Mucosa of descending colon (tissue), 3 donors: ENCODE measurements around the gene AFAP1. TPM values are rescaled to one million over a fixed set of nuclear protein-coding genes. Genes with fewer than 3 reads are reported as not detected.
A peak's percentile ranks its signal among the peaks of the same experiment; 100 is the strongest.

Experiments
- ATAC-seq: fragments of 200-7000 bp; cut with Tn5 transposase; one replicate; pipeline ENCODE4 v1.9.1; 2020; ENCODE audit warnings: mild to moderate bottlenecking, moderate library complexity
- DNase-seq, 3 donors: peaks; one replicate each; pipeline ENCODE4 v3.0.0-alpha.2; 2020
- H3K36me3 ChIP-seq: fragments of 200-600 bp; one replicate; pipeline ENCODE4 v1.8.0; 2021; ENCODE audit warnings: low read depth, mild to moderate bottlenecking
- H3K4me1 ChIP-seq: fragments of 200-600 bp; one replicate; pipeline ENCODE4 v1.8.0; 2021; ENCODE audit warnings: low read depth, mild to moderate bottlenecking
- H3K4me3 ChIP-seq: fragments of 200-600 bp; one replicate; pipeline ENCODE4 v1.8.0; 2021; ENCODE audit warnings: mild to moderate bottlenecking
- H3K9me3 ChIP-seq: fragments of 200-600 bp; one replicate; pipeline ENCODE4 v1.8.0; 2021; ENCODE audit warnings: mild to moderate bottlenecking
- intact Hi-C, 2 donors: fragments of 100-400 bp; cut with DNase I in 1 of 2; cut with micrococcal nuclease in 1 of 2; formaldehyde crosslinking; loops; one replicate each; pipeline versions ENCODE4 v1.11.0 to v1.11.1; 2022; cut with DNase I, micrococcal nuclease
- total RNA-seq, 3 donors: library from RNA; stranded (reverse); fragmentation: NEBNext Ultra II Directional in 2 of 3; extraction: Animal tissue kit (Norgen Biotek cat#: 25700) in 2 of 3; gene quantifications; one replicate each; pipeline versions ENCODE4 v1.2.1 to v1.2.4, GENCODE V29; 2021 to 2023
- TF ChIP-seq, protein P1 (sequence below): fragments of 200-600 bp; IDR thresholded peaks from one replicate; pipeline ENCODE4 v1.8.0; 2022; ENCODE audit warnings: antibody characterized with exemption, mild to moderate bottlenecking
- donor health status: DM: no; HTN: no; CAD: no; lungs with moderate emphysema.
- donor health status: DM: no; HTN: no; CAD: no.
- donor health status: DM: no; HTN: yes; CAD: no.

Gene AFAP1
- total RNA-seq, 3 donors from 2014 or later = 31.4 to 59.1 (median 37.1) TPM

GRCh38 chr4:7819446-7819845 lies 120.2 kb downstream of the AFAP1 start:
- no peaks in the 10 kb centered on the region for H3K36me3 ChIP-seq

GRCh38 chr4:7818399-7818911 lies 121.2 kb downstream of the AFAP1 start:
- ATAC-seq (peak; percentile 67), DNase-seq (no peak)
- H3K9me3 ChIP-seq = no peaks in the 10 kb centered on the region
- TF ChIP-seq, protein P1, sequence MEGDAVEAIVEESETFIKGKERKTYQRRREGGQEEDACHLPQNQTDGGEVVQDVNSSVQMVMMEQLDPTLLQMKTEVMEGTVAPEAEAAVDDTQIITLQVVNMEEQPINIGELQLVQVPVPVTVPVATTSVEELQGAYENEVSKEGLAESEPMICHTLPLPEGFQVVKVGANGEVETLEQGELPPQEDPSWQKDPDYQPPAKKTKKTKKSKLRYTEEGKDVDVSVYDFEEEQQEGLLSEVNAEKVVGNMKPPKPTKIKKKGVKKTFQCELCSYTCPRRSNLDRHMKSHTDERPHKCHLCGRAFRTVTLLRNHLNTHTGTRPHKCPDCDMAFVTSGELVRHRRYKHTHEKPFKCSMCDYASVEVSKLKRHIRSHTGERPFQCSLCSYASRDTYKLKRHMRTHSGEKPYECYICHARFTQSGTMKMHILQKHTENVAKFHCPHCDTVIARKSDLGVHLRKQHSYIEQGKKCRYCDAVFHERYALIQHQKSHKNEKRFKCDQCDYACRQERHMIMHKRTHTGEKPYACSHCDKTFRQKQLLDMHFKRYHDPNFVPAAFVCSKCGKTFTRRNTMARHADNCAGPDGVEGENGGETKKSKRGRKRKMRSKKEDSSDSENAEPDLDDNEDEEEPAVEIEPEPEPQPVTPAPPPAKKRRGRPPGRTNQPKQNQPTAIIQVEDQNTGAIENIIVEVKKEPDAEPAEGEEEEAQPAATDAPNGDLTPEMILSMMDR = no peak
- H3K36me3 ChIP-seq = no peaks in the 10 kb centered on the region
- H3K4me3 ChIP-seq = no peak overlapping the region
- intact Hi-C loops = no loop called here
- H3K4me1 ChIP-seq = peaks cover 5% of the 10 kb centered on the region

More at GRCh38 chr4:7819446-7819845, 120.2 kb downstream of the AFAP1 start:
- no peak for DNase-seq
- Histone ChIP-seq H3K9me3 (no peaks in the 10 kb centered on the region), H3K4me3 (no peak overlapping the region), H3K4me1 (peaks cover 9% of the 10 kb centered on the region)
- ATAC-seq = no peak
- TF ChIP-seq, protein P1 = no peak
- intact Hi-C loops = no loop called here

GRCh38 chr4:7817877-7818398 lies 121.7 kb downstream of the AFAP1 start:
- TF ChIP-seq, protein P1 = no peak
- no peaks in the 10 kb centered on the region for H3K4me1 ChIP-seq
- intact Hi-C loops = no loop called here
- H3K4me3 ChIP-seq = no peak overlapping the region
- ATAC-seq = no peak
- H3K36me3 ChIP-seq = no peaks in the 10 kb centered on the region
- DNase-seq = no peak
- no peaks in the 10 kb centered on the region for H3K9me3 ChIP-seq

DNA sequence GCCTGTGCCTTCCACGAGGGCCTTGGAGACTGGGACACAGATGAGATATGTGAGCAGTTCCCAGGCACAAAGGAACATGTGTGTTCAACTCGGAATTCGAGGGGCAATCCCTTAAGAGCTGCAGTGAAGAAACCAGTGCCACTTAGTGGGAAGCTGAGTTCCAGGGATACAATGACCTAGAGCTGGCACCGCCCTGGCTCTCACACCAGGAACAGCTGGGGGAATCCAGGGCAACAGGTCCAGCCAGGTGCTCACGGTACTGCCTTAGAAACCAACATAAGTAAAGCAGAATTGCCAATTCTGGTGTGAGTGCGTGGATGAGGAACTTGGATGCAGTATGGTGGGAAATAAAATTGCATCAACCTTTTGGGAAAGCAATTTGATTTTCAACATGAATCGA lies 122.9 kb downstream of the AFAP1 start:
- Histone ChIP-seq H3K36me3 (no peaks in the 10 kb centered on the region), H3K4me1 (peaks cover 2% of the 10 kb centered on the region)
- ATAC-seq = peak; percentile 26

GRCh38 chr4:7815981-7816380 lies 123.7 kb downstream of the AFAP1 start:
- H3K36me3 ChIP-seq = no peaks in the 10 kb centered on the region
- intact Hi-C loops = no loop called here
- H3K4me1 ChIP-seq = peaks cover 7% of the 10 kb centered on the region
- no peak overlapping the region for H3K4me3 ChIP-seq
- ATAC-seq (no peak), DNase-seq (no peak)
- TF ChIP-seq, protein P1 = no peak
- no peaks in the 10 kb centered on the region for H3K9me3 ChIP-seq

More for the DNA sequence above, 122.9 kb downstream of the AFAP1 start:
- Histone ChIP-seq H3K9me3 (no peaks in the 10 kb centered on the region), H3K4me3 (no peak overlapping the region)
- no peak for DNase-seq
- intact Hi-C loops = no loop called here
- TF ChIP-seq, protein P1 = no peak
